PC-9 (cell line): ENCODE measurements around the gene OSBPL10. TPM values are rescaled to one million over a fixed set of nuclear protein-coding genes. Genes with fewer than 3 reads are reported as not detected.

Experiments
- BruUV-seq: library from RNA; stranded (reverse); fragments of 400-500 nt; replicated peaks from 2 replicates; lab custom pipeline; 2021; lab: Mats Ljungman, UMichigan
- CTCF ChIA-PET: fragments of 300-600 bp; sonication (Branson Sonifier 250); formaldehyde crosslinking; loops from one replicate; lab custom pipeline; 2022; ENCODE audit warnings: antibody characterized with exemption; lab: Charles Lee
- POLR2A ChIA-PET: fragments of 300-600 bp; sonication (Branson Sonifier 250); formaldehyde crosslinking; loops from one replicate; lab custom pipeline; 2022; ENCODE audit warnings: antibody characterized with exemption; ENCODE audit not compliant: unreplicated experiment; lab: Charles Lee
- DNase-seq, 2 experiments: peaks; one replicate each; pipeline versions ENCODE4 v3.0.0 to v3.0.0-alpha.2; 2015 to 2022; ENCODE audit warnings: mixed read lengths in 1 of 2
- H2AFZ ChIP-seq: fragments of 200-600 bp; sonication (generic); 2 replicates; pipeline ENCODE4 v1.8.1; 2017; ENCODE audit warnings: antibody characterized with exemption
- H3F3A ChIP-seq: fragments of 200-600 bp; sonication (generic); 2 replicates; pipeline ENCODE4 v1.8.1; 2017; ENCODE audit warnings: antibody characterized with exemption, mild to moderate bottlenecking, low read depth; ENCODE audit not compliant: insufficient read depth
- H3K27ac ChIP-seq: fragments of 200-600 bp; sonication (generic); 2 replicates; pipeline ENCODE4 v1.6.1; 2016; ENCODE audit warnings: mixed run types
- H3K27me3 ChIP-seq: fragments of 200-600 bp; sonication (generic); 2 replicates; pipeline ENCODE4 v1.6.1; 2016; ENCODE audit warnings: low read depth, mixed run types; ENCODE audit not compliant: insufficient read depth
- H3K36me3 ChIP-seq: fragments of 200-600 bp; sonication (generic); 2 replicates; pipeline ENCODE4 v1.6.1; 2016; ENCODE audit warnings: low read depth, mixed run types
- H3K4me1 ChIP-seq: fragments of 200-600 bp; sonication (generic); replicated peaks from 2 replicates; pipeline ENCODE4 v1.6.1; 2016; ENCODE audit warnings: mixed run types; ENCODE audit not compliant: insufficient read depth
- H3K4me2 ChIP-seq: fragments of 200-600 bp; sonication (generic); 2 replicates; pipeline ENCODE4 v1.6.1; 2017; ENCODE audit warnings: mixed run types
- H3K4me3 ChIP-seq: fragments of 200-600 bp; sonication (generic); 2 replicates; pipeline ENCODE4 v1.6.1; 2016; ENCODE audit warnings: mixed run types
- H3K79me2 ChIP-seq: fragments of 200-600 bp; sonication (generic); 2 replicates; pipeline ENCODE4 v1.6.1; 2017; ENCODE audit warnings: low read depth, mixed run types
- H3K9me2 ChIP-seq: fragments of 200-600 bp; sonication (generic); 2 replicates; pipeline ENCODE4 v1.8.1; 2017; ENCODE audit warnings: mild to moderate bottlenecking; ENCODE audit not compliant: insufficient read depth
- H3K9me3 ChIP-seq: fragments of 200-600 bp; sonication (generic); 2 replicates; pipeline ENCODE4 v1.8.1; 2016; ENCODE audit warnings: low read depth; ENCODE audit not compliant: insufficient read depth
- H4K20me1 ChIP-seq: fragments of 200-600 bp; sonication (generic); 2 replicates; pipeline ENCODE4 v1.8.1; 2017; ENCODE audit not compliant: insufficient read depth
- EZH2 ChIP-seq: fragments of 200-600 bp; sonication (generic); IDR thresholded peaks from 2 replicates; pipeline ENCODE4 v1.8.0; 2017; ENCODE audit warnings: antibody characterized with exemption, low read depth
- intact Hi-C: fragments of 100-400 bp; cut with micrococcal nuclease; formaldehyde crosslinking; loops from one replicate; pipeline ENCODE4 v1.10.0; 2022; ENCODE audit not compliant: unreplicated experiment
- total RNA-seq: library from RNA; stranded (reverse); gene quantifications from 2 replicates; pipeline ENCODE4 v1.2.3, GENCODE V29; 2021
- TF ChIP-seq, protein P1 (sequence below): fragments of 200-600 bp; sonication (generic); conservative IDR thresholded peaks from 2 replicates; pipeline ENCODE4 v1.6.1; 2017; ENCODE audit warnings: mixed run types, antibody characterized with exemption, mild to moderate bottlenecking, moderate library complexity

The OSBPL10 gene
- total RNA-seq, 1 experiment from 2014 or later: 42.0 TPM

DNA sequence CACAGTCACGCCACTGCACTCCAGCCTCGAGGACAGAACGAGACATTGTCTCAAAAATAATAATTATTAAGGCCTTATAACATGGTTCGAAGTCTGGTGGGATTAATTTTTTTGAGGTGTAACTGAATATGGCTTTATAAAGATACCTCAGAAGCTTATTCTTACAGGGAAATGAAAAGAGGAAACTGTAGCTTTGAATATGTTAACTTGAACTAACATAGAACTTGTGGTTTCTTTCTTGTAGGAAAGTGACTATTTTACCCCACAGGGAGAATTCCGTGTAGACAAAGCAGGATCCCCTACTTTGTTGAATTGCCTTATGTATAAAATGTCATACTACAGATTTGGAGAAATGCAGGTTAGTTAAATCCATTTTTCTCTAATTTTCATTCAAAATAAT lies 352.0 kb downstream of the OSBPL10 start:
- ChIA-PET CTCF (interaction anchor here (0.6 kb wide), 1 partner anchor 265 kb away, joined by 3 read pairs; no protein-coding TSS in a partner anchor), POLR2A (no interaction called here)
- no peaks in the 10 kb centered on the region for H3K79me2 ChIP-seq
- H3K27me3 ChIP-seq: no peaks in the 10 kb centered on the region
- no peaks in the 10 kb centered on the region for H4K20me1 ChIP-seq
- no peaks in the 10 kb centered on the region for H3K4me1 ChIP-seq
- H3F3A ChIP-seq: no peaks in the 10 kb centered on the region
- H3K4me2 ChIP-seq: no peak overlapping the region
- H3K4me3 ChIP-seq: no peak overlapping the region
- H3K9me3 ChIP-seq: no peaks in the 10 kb centered on the region
- intact Hi-C loops: no loop called here
- H3K9me2 ChIP-seq: no peaks in the 10 kb centered on the region
- no peaks in the 10 kb centered on the region for H3K36me3 ChIP-seq
- no peak overlapping the region for H3K27ac ChIP-seq
- no peak for TF ChIP-seq EZH2
- TF ChIP-seq, protein P1, sequence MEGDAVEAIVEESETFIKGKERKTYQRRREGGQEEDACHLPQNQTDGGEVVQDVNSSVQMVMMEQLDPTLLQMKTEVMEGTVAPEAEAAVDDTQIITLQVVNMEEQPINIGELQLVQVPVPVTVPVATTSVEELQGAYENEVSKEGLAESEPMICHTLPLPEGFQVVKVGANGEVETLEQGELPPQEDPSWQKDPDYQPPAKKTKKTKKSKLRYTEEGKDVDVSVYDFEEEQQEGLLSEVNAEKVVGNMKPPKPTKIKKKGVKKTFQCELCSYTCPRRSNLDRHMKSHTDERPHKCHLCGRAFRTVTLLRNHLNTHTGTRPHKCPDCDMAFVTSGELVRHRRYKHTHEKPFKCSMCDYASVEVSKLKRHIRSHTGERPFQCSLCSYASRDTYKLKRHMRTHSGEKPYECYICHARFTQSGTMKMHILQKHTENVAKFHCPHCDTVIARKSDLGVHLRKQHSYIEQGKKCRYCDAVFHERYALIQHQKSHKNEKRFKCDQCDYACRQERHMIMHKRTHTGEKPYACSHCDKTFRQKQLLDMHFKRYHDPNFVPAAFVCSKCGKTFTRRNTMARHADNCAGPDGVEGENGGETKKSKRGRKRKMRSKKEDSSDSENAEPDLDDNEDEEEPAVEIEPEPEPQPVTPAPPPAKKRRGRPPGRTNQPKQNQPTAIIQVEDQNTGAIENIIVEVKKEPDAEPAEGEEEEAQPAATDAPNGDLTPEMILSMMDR: no peak
- no peak for DNase-seq
- no TSS peak for BruUV-seq
- H2AFZ ChIP-seq: no peak overlapping the region

DNA sequence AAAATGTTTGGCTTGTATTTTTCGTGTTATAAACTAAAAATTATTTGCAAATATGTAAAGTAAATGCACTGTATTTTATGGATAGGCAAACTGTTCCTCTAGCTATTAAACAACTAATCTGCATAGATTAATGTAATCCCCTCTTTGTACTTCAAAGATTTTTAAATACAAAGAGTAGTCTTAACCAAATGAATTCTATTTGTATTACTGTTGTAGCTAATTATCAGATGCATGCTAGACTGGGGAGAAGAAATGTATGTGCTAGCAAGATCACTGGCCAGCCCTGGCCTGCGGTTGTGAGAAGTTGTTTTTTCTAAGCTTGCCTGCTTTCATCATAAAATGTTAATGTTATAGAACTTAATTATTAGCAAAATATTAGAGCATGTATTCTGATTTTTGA lies 355.7 kb downstream of the OSBPL10 start:
- no peak for DNase-seq
- no peaks in the 10 kb centered on the region for H3K9me2 ChIP-seq
- no peak for TF ChIP-seq EZH2
- TF ChIP-seq, protein P1: no peak
- ChIA-PET POLR2A (no interaction called here), CTCF (no interaction called here)
- no peak overlapping the region for H2AFZ ChIP-seq
- H3F3A ChIP-seq: no peaks in the 10 kb centered on the region
- H3K79me2 ChIP-seq: no peaks in the 10 kb centered on the region
- BruUV-seq: no TSS peak
- H3K4me2 ChIP-seq: no peak overlapping the region
- intact Hi-C loops: no loop called here
- H3K27me3 ChIP-seq: no peaks in the 10 kb centered on the region
- H3K36me3 ChIP-seq: no peaks in the 10 kb centered on the region; the same call in 1 of the 2 replicates
- no peak overlapping the region for H3K4me3 ChIP-seq
- H3K27ac ChIP-seq: no peak overlapping the region
- no peaks in the 10 kb centered on the region for H3K9me3 ChIP-seq
- no peaks in the 10 kb centered on the region for H4K20me1 ChIP-seq
- no peaks in the 10 kb centered on the region for H3K4me1 ChIP-seq

DNA sequence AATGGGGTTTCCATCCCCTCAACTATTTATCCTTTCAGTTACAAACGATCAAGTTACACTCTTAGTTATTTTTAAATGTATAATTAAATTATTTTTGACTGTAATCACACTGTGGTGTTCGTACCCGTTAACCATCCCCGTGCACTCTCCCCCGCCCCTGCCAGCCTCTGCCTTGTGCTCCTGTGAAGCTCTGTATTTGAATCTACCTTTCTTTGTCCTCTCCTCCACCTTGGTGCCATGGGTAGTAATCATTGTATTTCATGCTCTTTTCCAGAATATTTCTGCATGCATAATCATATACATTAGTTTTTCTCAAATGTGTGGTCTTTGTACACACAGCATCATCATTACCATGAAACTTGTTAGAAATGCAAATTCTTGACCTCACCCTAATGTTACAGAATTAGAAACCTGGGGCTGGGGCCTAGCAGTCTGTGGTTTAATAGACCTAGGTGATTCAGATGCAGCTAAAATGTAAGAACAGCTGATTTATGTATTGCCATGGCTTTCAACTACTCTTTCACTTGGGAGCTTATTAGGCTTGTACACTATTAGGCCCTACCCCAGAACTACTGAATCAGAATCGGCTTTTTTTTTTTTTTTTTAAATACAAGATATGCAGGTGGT lies 356.9 kb downstream of the OSBPL10 start:
- intact Hi-C loops: no loop called here
- no peak for TF ChIP-seq EZH2
- TF ChIP-seq, protein P1: no peak
- H2AFZ ChIP-seq: no peak overlapping the region
- ChIA-PET POLR2A (no interaction called here), CTCF (no interaction called here)
- H3K27me3 ChIP-seq: no peaks in the 10 kb centered on the region
- no peaks in the 10 kb centered on the region for H3K9me2 ChIP-seq
- no peak overlapping the region for H3K4me3 ChIP-seq
- BruUV-seq: no TSS peak
- H3K27ac ChIP-seq: no peak overlapping the region
- no peak for DNase-seq
- no peaks in the 10 kb centered on the region for H3K4me1 ChIP-seq
- no peaks in the 10 kb centered on the region; the same call in 1 of the 2 replicates for H3K36me3 ChIP-seq
- H3K4me2 ChIP-seq: no peak overlapping the region
- no peaks in the 10 kb centered on the region for H3K79me2 ChIP-seq
- H3F3A ChIP-seq: no peaks in the 10 kb centered on the region
- no peaks in the 10 kb centered on the region for H3K9me3 ChIP-seq
- H4K20me1 ChIP-seq: no peaks in the 10 kb centered on the region
